Stimulated activated CD8-positive, alpha-beta memory T cell treated with anti-CD3 and anti-CD28 coated beads, Interleukin-12 subunit alpha, Interleukin-12 subunit beta, amount 100 ng/mL, for 4 hours (primary cell): ENCODE measurements around the gene CACNG8.
"Not testable (repeated sequence)": the region's sequence is repeated elsewhere in the genome, so short reads cannot be mapped to it uniquely, and the experiment has no call there.

Source experiments
- DNase-seq: peaks from one replicate; pipeline ENCODE4 v3.0.0-alpha.2; 2020; ENCODE audit warnings: low read depth

Gene CACNG8

GRCh38 chr19:54035215-54036178 lies 72.8 kb downstream of the CACNG8 start:
- no peak for DNase-seq

- DNase-seq, result not testable (repeated sequence)
Measured at GRCh38 chr19:54036542-54036941, 73.8 kb downstream of the CACNG8 start.
